ENCODE results near the gene TGFBR3L.

DNA sequence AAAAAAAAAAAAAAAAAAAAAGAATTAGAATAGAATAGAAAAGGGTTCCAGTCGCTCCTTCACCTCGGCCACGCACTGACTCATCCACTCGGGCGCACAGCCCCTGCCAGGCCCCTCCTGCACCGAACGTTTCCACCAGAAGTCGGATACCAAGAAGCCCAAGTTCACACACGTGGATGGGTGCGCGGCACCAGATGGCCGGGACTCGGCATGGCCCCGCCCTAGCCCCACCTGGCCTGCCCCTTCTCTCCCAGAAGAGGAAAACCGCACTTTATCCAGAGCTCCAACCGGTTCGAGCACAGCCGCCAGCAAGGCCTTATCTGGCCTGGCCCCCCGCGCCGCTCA lies 46.3 kb upstream of the TGFBR3L start:
- no peak for TF ChIP-seq POLR2AphosphoS5 (IDR thresholded peaks at IDR 0.05; ENCODE audit: low read depth, low read length)
- TF ChIP-seq, protein P1, sequence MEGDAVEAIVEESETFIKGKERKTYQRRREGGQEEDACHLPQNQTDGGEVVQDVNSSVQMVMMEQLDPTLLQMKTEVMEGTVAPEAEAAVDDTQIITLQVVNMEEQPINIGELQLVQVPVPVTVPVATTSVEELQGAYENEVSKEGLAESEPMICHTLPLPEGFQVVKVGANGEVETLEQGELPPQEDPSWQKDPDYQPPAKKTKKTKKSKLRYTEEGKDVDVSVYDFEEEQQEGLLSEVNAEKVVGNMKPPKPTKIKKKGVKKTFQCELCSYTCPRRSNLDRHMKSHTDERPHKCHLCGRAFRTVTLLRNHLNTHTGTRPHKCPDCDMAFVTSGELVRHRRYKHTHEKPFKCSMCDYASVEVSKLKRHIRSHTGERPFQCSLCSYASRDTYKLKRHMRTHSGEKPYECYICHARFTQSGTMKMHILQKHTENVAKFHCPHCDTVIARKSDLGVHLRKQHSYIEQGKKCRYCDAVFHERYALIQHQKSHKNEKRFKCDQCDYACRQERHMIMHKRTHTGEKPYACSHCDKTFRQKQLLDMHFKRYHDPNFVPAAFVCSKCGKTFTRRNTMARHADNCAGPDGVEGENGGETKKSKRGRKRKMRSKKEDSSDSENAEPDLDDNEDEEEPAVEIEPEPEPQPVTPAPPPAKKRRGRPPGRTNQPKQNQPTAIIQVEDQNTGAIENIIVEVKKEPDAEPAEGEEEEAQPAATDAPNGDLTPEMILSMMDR (IDR thresholded peaks at IDR 0.05), result no peak
- TF ChIP-seq, protein P2, sequence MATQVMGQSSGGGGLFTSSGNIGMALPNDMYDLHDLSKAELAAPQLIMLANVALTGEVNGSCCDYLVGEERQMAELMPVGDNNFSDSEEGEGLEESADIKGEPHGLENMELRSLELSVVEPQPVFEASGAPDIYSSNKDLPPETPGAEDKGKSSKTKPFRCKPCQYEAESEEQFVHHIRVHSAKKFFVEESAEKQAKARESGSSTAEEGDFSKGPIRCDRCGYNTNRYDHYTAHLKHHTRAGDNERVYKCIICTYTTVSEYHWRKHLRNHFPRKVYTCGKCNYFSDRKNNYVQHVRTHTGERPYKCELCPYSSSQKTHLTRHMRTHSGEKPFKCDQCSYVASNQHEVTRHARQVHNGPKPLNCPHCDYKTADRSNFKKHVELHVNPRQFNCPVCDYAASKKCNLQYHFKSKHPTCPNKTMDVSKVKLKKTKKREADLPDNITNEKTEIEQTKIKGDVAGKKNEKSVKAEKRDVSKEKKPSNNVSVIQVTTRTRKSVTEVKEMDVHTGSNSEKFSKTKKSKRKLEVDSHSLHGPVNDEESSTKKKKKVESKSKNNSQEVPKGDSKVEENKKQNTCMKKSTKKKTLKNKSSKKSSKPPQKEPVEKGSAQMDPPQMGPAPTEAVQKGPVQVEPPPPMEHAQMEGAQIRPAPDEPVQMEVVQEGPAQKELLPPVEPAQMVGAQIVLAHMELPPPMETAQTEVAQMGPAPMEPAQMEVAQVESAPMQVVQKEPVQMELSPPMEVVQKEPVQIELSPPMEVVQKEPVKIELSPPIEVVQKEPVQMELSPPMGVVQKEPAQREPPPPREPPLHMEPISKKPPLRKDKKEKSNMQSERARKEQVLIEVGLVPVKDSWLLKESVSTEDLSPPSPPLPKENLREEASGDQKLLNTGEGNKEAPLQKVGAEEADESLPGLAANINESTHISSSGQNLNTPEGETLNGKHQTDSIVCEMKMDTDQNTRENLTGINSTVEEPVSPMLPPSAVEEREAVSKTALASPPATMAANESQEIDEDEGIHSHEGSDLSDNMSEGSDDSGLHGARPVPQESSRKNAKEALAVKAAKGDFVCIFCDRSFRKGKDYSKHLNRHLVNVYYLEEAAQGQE (IDR thresholded peaks at IDR 0.05; ENCODE audit: insufficient read depth in 1 of 2, low read depth in 2 of 2, low read length in 1 of 2), result no peak

Measured in Panc1 (cell line).